Omental fat pad (tissue), 4 donors: ENCODE data around the gene IREB2. TPM values are rescaled to one million over a fixed set of nuclear protein-coding genes. Genes with fewer than 3 reads are reported as not detected.

ENCODE experiments used
- ATAC-seq: fragments of 150-250 bp; one replicate; pipeline ENCODE4 v1.9.1; 2016; ENCODE audit warnings: mild to moderate bottlenecking, moderate library complexity; ENCODE audit not compliant: low FRiP score
- DNase-seq: peaks from one replicate; pipeline ENCODE4 v3.0.0-alpha.2; 2019; ENCODE audit warnings: low spot score
- total RNA-seq, 4 donors: library from RNA; depleted of rRNA; stranded (reverse); fragments of >200 nt; gene quantifications; one replicate each; pipeline ENCODE4 v1.1.0, GENCODE V29; 2016
- TF ChIP-seq, protein P1 (sequence below), 3 donors: fragments of 450-650 bp; IDR thresholded peaks; one replicate each; pipeline ENCODE4 v1.5.1; 2016 to 2017; ENCODE audit warnings: antibody characterized with exemption in 3 of 3, mild to moderate bottlenecking in 3 of 3, moderate library complexity in 2 of 3

Gene IREB2
- total RNA-seq, 4 donors from 2014 or later = 24.0 to 46.5 (median 33.2) TPM

DNA sequence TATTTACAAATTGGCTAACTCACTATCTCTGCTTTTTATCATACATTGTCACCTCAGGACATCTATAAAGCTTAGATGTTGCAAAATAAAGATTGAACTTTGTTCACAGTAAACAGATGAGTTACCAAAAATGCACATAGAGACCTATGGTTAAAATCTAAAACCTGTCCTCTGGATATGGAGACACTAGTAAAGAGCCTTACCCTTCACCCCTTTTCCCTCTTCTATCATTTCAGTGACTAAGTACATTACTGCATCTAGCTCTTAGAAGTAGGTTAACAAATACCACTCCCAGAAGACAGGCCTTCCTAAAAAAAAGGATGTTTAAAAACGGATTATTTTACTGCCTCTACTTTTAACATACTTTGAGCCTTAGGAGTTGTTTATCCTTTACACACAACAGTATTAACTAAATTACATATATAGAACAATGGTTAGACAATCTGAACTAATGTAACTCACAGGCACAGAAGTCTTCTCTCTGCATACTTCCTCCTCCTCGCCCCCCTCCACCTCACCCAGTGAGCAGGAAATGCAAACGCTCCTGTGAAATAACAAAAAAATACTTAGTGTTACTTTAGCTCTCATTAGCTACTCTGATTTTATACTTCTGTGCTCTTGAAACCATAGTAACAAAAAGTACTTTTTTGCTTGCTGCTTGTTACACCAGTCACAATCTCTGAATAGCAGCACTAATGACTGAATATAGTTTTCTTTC lies 23.3 kb downstream of the IREB2 start:
- DNase-seq (no peak), ATAC-seq (no peak)
- TF ChIP-seq, protein P1, sequence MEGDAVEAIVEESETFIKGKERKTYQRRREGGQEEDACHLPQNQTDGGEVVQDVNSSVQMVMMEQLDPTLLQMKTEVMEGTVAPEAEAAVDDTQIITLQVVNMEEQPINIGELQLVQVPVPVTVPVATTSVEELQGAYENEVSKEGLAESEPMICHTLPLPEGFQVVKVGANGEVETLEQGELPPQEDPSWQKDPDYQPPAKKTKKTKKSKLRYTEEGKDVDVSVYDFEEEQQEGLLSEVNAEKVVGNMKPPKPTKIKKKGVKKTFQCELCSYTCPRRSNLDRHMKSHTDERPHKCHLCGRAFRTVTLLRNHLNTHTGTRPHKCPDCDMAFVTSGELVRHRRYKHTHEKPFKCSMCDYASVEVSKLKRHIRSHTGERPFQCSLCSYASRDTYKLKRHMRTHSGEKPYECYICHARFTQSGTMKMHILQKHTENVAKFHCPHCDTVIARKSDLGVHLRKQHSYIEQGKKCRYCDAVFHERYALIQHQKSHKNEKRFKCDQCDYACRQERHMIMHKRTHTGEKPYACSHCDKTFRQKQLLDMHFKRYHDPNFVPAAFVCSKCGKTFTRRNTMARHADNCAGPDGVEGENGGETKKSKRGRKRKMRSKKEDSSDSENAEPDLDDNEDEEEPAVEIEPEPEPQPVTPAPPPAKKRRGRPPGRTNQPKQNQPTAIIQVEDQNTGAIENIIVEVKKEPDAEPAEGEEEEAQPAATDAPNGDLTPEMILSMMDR (IDR thresholded peaks at IDR 0.05) = no peak

DNA sequence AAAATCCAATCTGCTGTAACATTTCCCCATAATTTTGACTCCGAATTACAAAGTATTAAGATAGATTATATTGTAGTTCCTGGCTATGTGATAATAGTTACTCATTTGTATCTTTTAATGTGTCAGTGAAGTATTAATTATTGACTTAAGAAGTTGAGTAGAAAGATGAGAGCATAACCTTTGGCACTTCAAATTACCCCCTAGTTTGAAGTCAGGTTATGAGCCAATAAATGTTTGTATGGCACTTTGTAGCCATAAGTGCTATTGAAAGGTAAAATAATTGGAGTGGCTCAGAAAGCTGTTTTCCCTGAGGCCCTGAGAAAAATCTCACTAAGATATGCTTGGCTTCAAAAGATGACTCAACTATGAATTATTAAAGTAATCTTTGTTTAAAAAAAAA lies 31.0 kb downstream of the IREB2 start:
- no peak for ATAC-seq

DNA sequence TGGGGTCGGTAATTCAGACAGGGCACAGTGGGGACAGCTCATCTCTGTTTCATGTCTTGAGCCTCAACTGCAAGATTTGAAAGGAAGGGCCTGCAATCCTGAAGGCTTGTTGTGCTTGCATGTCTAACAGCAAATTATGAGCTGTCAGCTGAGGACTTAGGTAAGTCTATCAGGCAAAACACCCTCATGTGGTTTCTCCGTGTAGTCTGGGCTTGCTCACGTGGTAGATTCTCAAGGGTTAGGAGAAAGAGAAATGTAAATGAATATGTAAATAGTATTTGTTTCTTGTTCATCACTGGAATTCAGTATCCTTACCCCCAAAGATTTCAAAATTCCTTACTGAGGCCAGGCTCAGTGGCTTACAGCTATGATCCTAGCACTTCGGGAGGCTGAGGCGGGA lies 39.3 kb downstream of the IREB2 start:
- no peak for DNase-seq
- TF ChIP-seq, protein P1 (IDR thresholded peaks at IDR 0.05) = no peak

More for the DNA sequence above, 31.0 kb downstream of the IREB2 start:
- TF ChIP-seq, protein P1 (IDR thresholded peaks at IDR 0.05) = no peak
- no peak for DNase-seq

DNA sequence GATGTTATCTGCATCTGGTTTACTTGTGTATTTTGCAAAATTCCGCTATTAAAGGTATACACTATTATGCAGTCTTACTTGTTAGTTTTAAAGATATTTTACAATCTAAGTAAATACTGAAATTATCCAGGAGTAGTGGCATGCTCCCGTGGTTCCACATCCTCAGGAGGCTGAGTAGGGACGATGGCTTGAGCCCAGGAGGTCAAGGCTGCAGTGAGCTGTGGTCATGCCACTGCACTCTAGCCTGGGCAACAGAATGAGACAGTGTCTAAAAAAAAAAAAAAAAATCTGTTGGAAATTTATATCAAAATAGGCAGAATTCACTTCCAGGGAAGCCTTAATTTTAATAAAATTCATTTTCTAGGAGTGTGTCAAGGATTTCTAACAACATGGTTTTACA lies 41.6 kb downstream of the IREB2 start:
- no peak for DNase-seq
- ATAC-seq = no peak
- TF ChIP-seq, protein P1 (IDR thresholded peaks at IDR 0.05) = no peak

More for the DNA sequence above, 39.3 kb downstream of the IREB2 start:
- no peak for ATAC-seq

DNA sequence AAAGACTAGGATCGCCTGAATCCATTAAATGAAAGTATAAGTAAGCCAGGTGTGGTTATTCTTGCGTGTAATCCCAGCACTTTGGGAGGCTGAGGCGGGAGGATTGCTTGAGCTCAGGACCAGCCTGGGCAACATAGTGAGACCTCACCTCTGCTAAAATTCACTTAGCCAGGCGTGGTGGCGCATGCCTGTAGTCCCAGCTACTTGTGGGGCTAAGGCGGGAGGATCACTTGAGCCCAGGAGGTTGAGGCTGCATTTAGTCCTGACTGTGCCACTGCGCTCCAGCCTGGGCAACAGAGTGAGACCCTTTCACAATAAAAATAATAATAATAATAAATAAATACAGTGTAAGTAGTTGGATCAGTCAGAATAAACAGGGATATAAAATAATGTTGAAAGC lies 43.9 kb downstream of the IREB2 start:
- no peak for ATAC-seq
- TF ChIP-seq, protein P1 (IDR thresholded peaks at IDR 0.05) = no peak
- no peak for DNase-seq

DNA sequence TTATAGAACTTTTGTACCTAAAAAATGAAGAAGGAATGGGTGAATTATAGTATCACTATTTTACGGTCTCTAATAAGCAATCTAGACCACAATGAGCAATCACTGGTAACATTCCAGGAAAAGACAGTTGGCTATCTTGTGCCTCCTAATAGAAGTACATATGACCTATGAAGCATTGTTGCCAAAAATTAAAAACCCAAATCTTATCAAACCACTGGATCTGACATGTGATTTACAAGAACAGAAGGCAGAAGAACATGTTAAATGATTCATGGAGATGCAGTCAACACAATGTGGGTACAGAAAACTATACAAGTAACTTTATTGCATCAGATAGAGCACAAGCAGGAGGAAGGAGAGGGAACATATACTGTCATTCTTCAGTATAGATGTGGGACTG lies 54.9 kb downstream of the IREB2 start:
- TF ChIP-seq, protein P1 (IDR thresholded peaks at IDR 0.05) = no peak
- no peak for ATAC-seq
- no peak for DNase-seq

DNA sequence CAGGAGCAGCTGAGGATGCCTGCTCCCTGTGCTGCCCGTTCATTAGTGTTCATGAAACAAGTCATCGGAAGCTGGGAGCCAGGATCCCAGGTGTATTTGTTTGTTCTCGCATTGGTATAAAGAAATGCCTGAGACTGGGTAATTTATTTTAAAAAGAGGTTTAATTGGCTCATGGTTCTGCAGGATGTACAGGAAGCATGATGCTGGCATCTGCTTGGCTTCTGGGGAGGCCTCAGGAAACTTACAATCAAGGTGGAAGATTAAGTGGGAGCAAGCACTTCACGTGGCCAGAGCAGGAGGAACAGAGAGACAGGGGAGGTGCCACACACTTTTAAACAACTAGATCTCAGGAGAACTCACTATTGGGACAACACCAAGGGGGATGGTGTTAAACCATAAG lies 63.8 kb downstream of the IREB2 start:
- TF ChIP-seq, protein P1 (IDR thresholded peaks at IDR 0.05) = no peak
- no peak for DNase-seq
- no peak for ATAC-seq
